Activated CD4-positive, alpha-beta T cell treated with anti-CD3 and anti-CD28 coated beads, Interleukin-2, amount 10 ng/mL, durations not matched to agents 24 days and 14 days (primary cell): ENCODE data around the gene USB1. TPM values are rescaled to one million over a fixed set of nuclear protein-coding genes. Genes with fewer than 3 reads are reported as not detected.

ENCODE experiments used
- DNase-seq: peaks from one replicate; pipeline ENCODE4 v3.0.0; 2022
- H3K27ac Mint-ChIP-seq: one replicate; pipeline ENCODE4 v1.8.0; 2022; ENCODE audit warnings: mild to moderate bottlenecking, mixed read lengths
- H3K27me3 Mint-ChIP-seq: one replicate; pipeline ENCODE4 v1.8.0; 2022; ENCODE audit warnings: mixed read lengths
- H3K36me3 Mint-ChIP-seq: one replicate; pipeline ENCODE4 v1.8.0; 2022; ENCODE audit warnings: low read depth, mild to moderate bottlenecking, mixed read lengths
- H3K4me1 Mint-ChIP-seq: one replicate; pipeline ENCODE4 v1.8.0; 2021; ENCODE audit warnings: mixed read lengths
- H3K4me3 Mint-ChIP-seq: one replicate; pipeline ENCODE4 v1.8.0; 2022; ENCODE audit warnings: mild to moderate bottlenecking, moderate library complexity, mixed read lengths
- H3K9me3 Mint-ChIP-seq: one replicate; pipeline ENCODE4 v1.8.0; 2021; ENCODE audit warnings: mixed read lengths
- intact Hi-C: fragments of 100-400 bp; cut with micrococcal nuclease; formaldehyde crosslinking; loops from one replicate; pipeline ENCODE4 v1.15.1; 2023
- total RNA-seq: library from RNA; stranded (reverse); gene quantifications from 2 replicates; pipeline ENCODE4 v1.2.3, GENCODE V29; 2022

Gene USB1
- total RNA-seq, 1 donor from 2014 or later, result 50.9 TPM

DNA sequence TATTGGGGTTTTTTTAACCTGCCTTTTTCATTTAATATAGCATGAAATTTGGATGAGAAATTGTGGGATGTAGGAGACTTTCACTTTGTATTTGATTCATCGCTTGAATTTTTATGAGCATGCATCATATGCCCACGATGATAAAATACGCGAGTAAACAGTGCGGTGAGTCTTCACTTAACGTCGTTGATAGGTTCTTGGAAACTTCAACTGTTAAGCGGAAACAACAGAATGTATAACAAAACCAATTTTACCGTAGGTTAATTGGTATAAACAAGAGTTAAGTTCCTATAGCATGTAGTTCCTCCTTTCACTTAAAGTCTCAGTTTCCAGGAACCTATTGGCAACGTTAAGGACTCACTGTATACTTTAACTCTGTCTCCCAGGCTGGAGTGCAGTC lies 53.1 kb downstream of the USB1 start:
- H3K4me1 Mint-ChIP-seq, result peaks cover 6% of the 10 kb centered on the region
- no peaks in the 10 kb centered on the region for H3K27me3 Mint-ChIP-seq
- no peak for DNase-seq
- no peak overlapping the region for H3K4me3 Mint-ChIP-seq
- no peak overlapping the region for H3K27ac Mint-ChIP-seq
- H3K36me3 Mint-ChIP-seq, result no peaks in the 10 kb centered on the region
- H3K9me3 Mint-ChIP-seq, result no peaks in the 10 kb centered on the region
- intact Hi-C loops, result no loop called here

- H3K4me3 Mint-ChIP-seq, result no peak overlapping the region
These were observed 55.4 kb downstream of the USB1 start for GRCh38 chr16:58056580-58056979.

GRCh38 chr16:58057121-58057520 lies 55.9 kb downstream of the USB1 start:
- H3K27me3 Mint-ChIP-seq, result no peaks in the 10 kb centered on the region
- H3K4me3 Mint-ChIP-seq, result no peak overlapping the region
- DNase-seq, result no peak
- H3K9me3 Mint-ChIP-seq, result no peaks in the 10 kb centered on the region
- H3K4me1 Mint-ChIP-seq, result peaks cover 6% of the 10 kb centered on the region
- H3K27ac Mint-ChIP-seq, result no peak overlapping the region
- intact Hi-C loops, result no loop called here
- no peaks in the 10 kb centered on the region for H3K36me3 Mint-ChIP-seq

More at GRCh38 chr16:58056580-58056979, 55.4 kb downstream of the USB1 start:
- Mint-ChIP-seq H3K27ac (no peak overlapping the region), H3K4me1 (peaks cover 6% of the 10 kb centered on the region), H3K27me3 (no peaks in the 10 kb centered on the region), H3K9me3 (no peaks in the 10 kb centered on the region), H3K36me3 (no peaks in the 10 kb centered on the region)
- intact Hi-C loops, result no loop called here
- DNase-seq, result no peak

DNA sequence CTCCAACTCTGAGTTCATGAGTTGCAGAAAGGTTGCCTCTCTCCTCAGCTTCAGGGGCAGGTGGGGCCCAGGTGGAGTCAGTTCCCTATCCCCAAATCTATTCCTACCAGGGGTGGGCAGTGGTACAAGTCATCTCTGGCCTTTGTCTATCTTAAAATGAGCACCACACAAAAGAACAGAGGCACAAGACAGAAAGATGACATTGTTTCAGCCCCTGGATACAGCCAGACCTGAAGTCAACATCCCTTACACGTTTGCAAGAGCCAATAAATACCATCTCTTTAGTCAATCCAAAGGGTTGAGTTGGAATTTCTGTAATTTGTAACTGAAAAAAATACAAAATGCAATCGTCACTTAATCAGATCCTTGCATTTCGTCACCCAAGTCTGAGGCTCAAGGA lies 56.6 kb downstream of the USB1 start:
- intact Hi-C loops, result no loop called here
- Mint-ChIP-seq H3K9me3 (no peaks in the 10 kb centered on the region), H3K36me3 (no peaks in the 10 kb centered on the region), H3K4me3 (no peak overlapping the region), H3K27ac (no peak overlapping the region), H3K4me1 (peaks cover 6% of the 10 kb centered on the region), H3K27me3 (no peaks in the 10 kb centered on the region)
- no peak for DNase-seq

- no peak overlapping the region for H3K4me3 Mint-ChIP-seq
- H3K4me1 Mint-ChIP-seq, result no peaks in the 10 kb centered on the region
- H3K36me3 Mint-ChIP-seq, result no peaks in the 10 kb centered on the region
- H3K9me3 Mint-ChIP-seq, result no peaks in the 10 kb centered on the region
- no peaks in the 10 kb centered on the region for H3K27me3 Mint-ChIP-seq
- intact Hi-C loops, result no loop called here
- no peak for DNase-seq
- H3K27ac Mint-ChIP-seq, result no peak overlapping the region
These were observed 61.6 kb downstream of the USB1 start for GRCh38 chr16:58062821-58063220.

- intact Hi-C loops, result no loop called here
- H3K36me3 Mint-ChIP-seq, result no peaks in the 10 kb centered on the region
- no peak for DNase-seq
- no peak overlapping the region for H3K27ac Mint-ChIP-seq
- no peaks in the 10 kb centered on the region for H3K4me1 Mint-ChIP-seq
- H3K4me3 Mint-ChIP-seq, result no peak overlapping the region
- H3K9me3 Mint-ChIP-seq, result no peaks in the 10 kb centered on the region
- no peaks in the 10 kb centered on the region for H3K27me3 Mint-ChIP-seq
These were observed 62.3 kb downstream of the USB1 start for GRCh38 chr16:58063377-58064076.

DNA sequence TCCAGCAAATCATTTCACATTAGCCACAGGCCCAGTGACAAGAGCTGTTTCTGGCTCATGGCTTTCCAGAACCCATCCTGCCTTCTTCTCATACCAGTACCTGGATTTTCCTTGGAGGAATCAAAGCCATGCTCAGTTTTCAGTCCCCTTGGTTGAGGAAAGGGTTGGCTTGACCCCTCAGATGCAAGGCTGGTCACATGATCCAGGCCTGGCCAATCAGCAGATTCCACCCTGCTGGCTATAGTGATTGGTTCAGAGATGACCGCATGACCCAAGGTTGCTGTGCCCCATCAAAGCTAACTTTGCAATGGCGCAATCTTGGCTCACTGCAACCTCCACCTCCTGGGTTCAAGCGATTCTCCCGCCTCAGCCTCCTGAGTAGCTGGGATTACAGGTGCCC lies 69.4 kb downstream of the USB1 start:
- Mint-ChIP-seq H3K4me3 (no peak overlapping the region), H3K27ac (no peak overlapping the region), H3K4me1 (no peaks in the 10 kb centered on the region), H3K27me3 (no peaks in the 10 kb centered on the region), H3K36me3 (no peaks in the 10 kb centered on the region), H3K9me3 (peaks cover 7% of the 10 kb centered on the region)
- DNase-seq, result no peak
- intact Hi-C loops, result no loop called here

Other genes starting within 250 kb of the USB1 start
- 0.58 and 1.7 TPM in 2 replicates for gene KIFC3, start 198.9 kb upstream of the USB1 start, total RNA-seq
- gene CNGB1, start 30.3 kb upstream of the USB1 start, total RNA-seq, result not detected in 2 replicates
- gene ZNF319, start 735 bp upstream of the USB1 start, total RNA-seq, result 8.0 and 8.3 TPM in 2 replicates
- gene MMP15, start 24.3 kb downstream of the USB1 start, total RNA-seq, result 0.89 and 1.1 TPM in 2 replicates
- gene CFAP20, start 128.0 kb downstream of the USB1 start, total RNA-seq, result 62.7 and 63.2 TPM in 2 replicates
- 92.0 and 96.7 TPM in 2 replicates for gene CSNK2A2, start 196.7 kb downstream of the USB1 start, total RNA-seq